H1 (cell line): ENCODE measurements around the gene DCDC2C. TPM values are rescaled to one million over a fixed set of nuclear protein-coding genes. Genes with fewer than 3 reads are reported as not detected.

ENCODE experiments used
- CTCF ChIA-PET: fragments of 300-600 bp; sonication (Branson Sonifier 250); formaldehyde crosslinking; loops from one replicate; lab custom pipeline; 2021; ENCODE audit not compliant: partially characterized antibody; lab: Charles Lee
- POLR2A ChIA-PET: fragments of 300-600 bp; sonication (Branson Sonifier 250); formaldehyde crosslinking; loops from one replicate; lab custom pipeline; 2021; ENCODE audit warnings: inconsistent platforms; ENCODE audit not compliant: partially characterized antibody; lab: Charles Lee
- DNase-seq, 2 experiments: peaks; one replicate each; pipeline versions ENCODE4 v3.0.0 to v3.0.0-alpha.2; 2010 to 2022; ENCODE audit warnings: low spot score in 2 of 2, low read depth in 1 of 2, mixed read lengths in 1 of 2
- FAIRE-seq: peaks from 2 replicates; lab custom pipeline; 2011; peaks lifted over from hg19 to GRCh38; lab: Jason Lieb, UNC
- H2AFZ ChIP-seq: 2 replicates; pipeline ENCODE4 v1.8.1; 2012; ENCODE audit warnings: low read length, inconsistent platforms
- H2AK5ac ChIP-seq: 2 replicates; pipeline ENCODE4 v1.6.1; 2013; ENCODE audit warnings: low read depth, low read length
- H2BK120ac ChIP-seq: replicated peaks from 2 replicates; pipeline ENCODE3; 2013; ENCODE audit warnings: low read depth, low read length, inconsistent platforms
- H2BK12ac ChIP-seq: 2 replicates; pipeline ENCODE4 v1.6.1; 2013; ENCODE audit warnings: low read depth, low read length
- H2BK15ac ChIP-seq: 2 replicates; pipeline ENCODE4 v1.6.1; 2013; ENCODE audit warnings: low read length
- H2BK20ac ChIP-seq: 2 replicates; pipeline ENCODE4 v1.6.1; 2013; ENCODE audit warnings: low read length
- H2BK5ac ChIP-seq: 2 replicates; pipeline ENCODE4 v1.6.1; 2013; ENCODE audit warnings: low read depth, low read length
- H3K14ac ChIP-seq: 2 replicates; pipeline ENCODE4 v1.6.1; 2013; ENCODE audit warnings: inconsistent platforms; ENCODE audit not compliant: insufficient read length
- H3K18ac ChIP-seq: 2 replicates; pipeline ENCODE4 v1.6.1; 2013; ENCODE audit warnings: low read length; ENCODE audit errors: extremely low read depth
- H3K23ac ChIP-seq: 2 replicates; pipeline ENCODE4 v1.6.1; 2013; ENCODE audit warnings: inconsistent platforms; ENCODE audit not compliant: insufficient read length
- H3K23me2 ChIP-seq: 2 replicates; pipeline ENCODE4 v1.6.1; 2013; ENCODE audit warnings: low read depth, low read length
- H3K27ac ChIP-seq: 2 replicates; pipeline ENCODE4 v1.6.1; 2011; ENCODE audit warnings: low read depth, low read length, inconsistent platforms
- H3K27me3 ChIP-seq, 4 experiments: replicated peaks in 1 of 4; 1 replicate in 1 of 4; 2 replicates in 3 of 4; pipeline versions ENCODE4 v1.6.1 to v1.8.1; 2011 to 2013; ENCODE audit warnings: low read length in 3 of 4, mild to moderate bottlenecking in 3 of 4, inconsistent platforms in 2 of 4, mixed read lengths in 2 of 4, moderate library complexity in 1 of 4; ENCODE audit not compliant: control insufficient read depth in 3 of 4, insufficient read depth in 3 of 4; ENCODE audit errors: extremely low read depth in 1 of 4
- H3K36me3 ChIP-seq, 4 experiments: 2 replicates each; pipeline versions ENCODE4 v1.6.1 to v1.8.1; 2011 to 2013; ENCODE audit warnings: mild to moderate bottlenecking in 4 of 4, low read length in 3 of 4, moderate library complexity in 2 of 4, control low read depth in 1 of 4, inconsistent platforms in 1 of 4; ENCODE audit not compliant: insufficient read depth in 4 of 4, control insufficient read depth in 2 of 4
- H3K4ac ChIP-seq: replicated peaks from 2 replicates; pipeline ENCODE3; 2013; ENCODE audit warnings: low read length, low read depth, mixed read lengths, inconsistent platforms; ENCODE audit not compliant: insufficient read length
- H3K4me1 ChIP-seq, 4 experiments: replicated peaks in 1 of 4; 1 replicate in 1 of 4; 2 replicates in 3 of 4; pipeline versions ENCODE4 v1.6.1 to v1.8.1; 2011 to 2013; ENCODE audit warnings: low read length in 3 of 4, inconsistent platforms in 2 of 4, mixed read lengths in 1 of 4; ENCODE audit not compliant: insufficient read depth in 4 of 4, control insufficient read depth in 3 of 4
- H3K4me2 ChIP-seq, 2 experiments: 2 replicates each; pipeline versions ENCODE4 v1.6.1 to v1.8.1; 2011 to 2013; ENCODE audit warnings: low read depth in 2 of 2, low read length in 2 of 2, control low read depth in 1 of 2, inconsistent platforms in 1 of 2, mild to moderate bottlenecking in 1 of 2; ENCODE audit not compliant: insufficient read depth in 1 of 2
- H3K4me3 ChIP-seq, 4 experiments: fragments of 200-600, 300-600 bp in 1 of 4; sonication (generic), shearing (Covaris generic), sonication (Bioruptor Twin) in 1 of 4; 2 replicates each; pipeline versions ENCODE4 v1.5.1 to v1.8.1; 2011 to 2016; ENCODE audit warnings: low read length in 4 of 4, low read depth in 3 of 4, control low read depth in 2 of 4, inconsistent platforms in 2 of 4, mild to moderate bottlenecking in 2 of 4, mixed read lengths in 1 of 4, moderate library complexity in 1 of 4; ENCODE audit not compliant: insufficient read depth in 2 of 4; ENCODE audit errors: extremely low read depth in 1 of 4
- H3K56ac ChIP-seq: replicated peaks from 2 replicates; pipeline ENCODE3; 2013; ENCODE audit warnings: low read depth, mild to moderate bottlenecking, mixed read lengths, low read length, inconsistent platforms; ENCODE audit not compliant: insufficient read length
- H3K79me1 ChIP-seq: 2 replicates; pipeline ENCODE4 v1.6.1; 2013; ENCODE audit warnings: low read depth, low read length, control low read depth
- H3K79me2 ChIP-seq, 2 experiments: 2 replicates each; pipeline versions ENCODE4 v1.6.1 to v1.8.1; 2012 to 2013; ENCODE audit warnings: low read length in 2 of 2, mild to moderate bottlenecking in 2 of 2, inconsistent platforms in 1 of 2; ENCODE audit not compliant: insufficient read depth in 2 of 2, control insufficient read depth in 1 of 2
- H3K9ac ChIP-seq, 4 experiments: replicated peaks in 1 of 4; 1 replicate in 1 of 4; 2 replicates in 3 of 4; pipeline versions ENCODE4 v1.6.1 to v1.8.1; 2011 to 2013; ENCODE audit warnings: low read depth in 3 of 4, low read length in 3 of 4, control low read depth in 2 of 4, mild to moderate bottlenecking in 2 of 4, moderate library complexity in 2 of 4, inconsistent platforms in 1 of 4; ENCODE audit errors: extremely low read depth in 1 of 4
- H3K9me3 ChIP-seq, 2 experiments: 2 replicates each; pipeline versions ENCODE4 v1.6.1 to v1.8.1; 2012 to 2013; ENCODE audit warnings: mild to moderate bottlenecking in 2 of 2, moderate library complexity in 2 of 2, control low read depth in 1 of 2, inconsistent platforms in 1 of 2, low read depth in 1 of 2, low read length in 1 of 2, mixed read lengths in 1 of 2; ENCODE audit not compliant: insufficient read depth in 2 of 2
- H4K20me1 ChIP-seq, 2 experiments: replicated peaks in 1 of 2; 2 replicates each; pipeline versions ENCODE3 to v1.8.1; 2011 to 2013; ENCODE audit warnings: inconsistent platforms in 2 of 2, low read length in 2 of 2, mild to moderate bottlenecking in 1 of 2; ENCODE audit not compliant: insufficient read depth in 2 of 2, control insufficient read depth in 1 of 2
- H4K5ac ChIP-seq: 2 replicates; pipeline ENCODE4 v1.6.1; 2013; ENCODE audit warnings: low read length, low read depth, mixed read lengths, inconsistent platforms; ENCODE audit not compliant: insufficient read length
- H4K8ac ChIP-seq: 2 replicates; pipeline ENCODE4 v1.8.0; 2013; ENCODE audit warnings: mild to moderate bottlenecking, moderate library complexity, low read length, inconsistent platforms; ENCODE audit not compliant: insufficient read depth; ENCODE audit errors: extremely low read depth
- H4K91ac ChIP-seq: replicated peaks from 2 replicates; pipeline ENCODE3; 2013; ENCODE audit warnings: low read length, mixed read lengths, inconsistent platforms; ENCODE audit not compliant: insufficient read length
- BACH1 ChIP-seq: IDR thresholded peaks from 2 replicates; pipeline ENCODE4 v1.6.1; 2012; ENCODE audit warnings: low read length, improper control_type of control experiment
- CEBPB ChIP-seq: IDR thresholded peaks from 2 replicates; pipeline ENCODE4 v1.6.1; 2012; ENCODE audit warnings: low read depth, low read length
- CHD2 ChIP-seq: IDR thresholded peaks from 2 replicates; pipeline ENCODE4 v1.6.1; 2012; ENCODE audit warnings: low read length, improper control_type of control experiment
- HDAC6 ChIP-seq: IDR thresholded peaks from one replicate; pipeline ENCODE4 v1.7.1; 2012; ENCODE audit warnings: low read depth, mild to moderate bottlenecking, inconsistent platforms, low read length, moderate library complexity
- NANOG ChIP-seq: IDR thresholded peaks from 2 replicates; pipeline ENCODE4 v1.6.1; 2011; ENCODE audit warnings: low read length, low read depth, mild to moderate bottlenecking, inconsistent platforms; ENCODE audit not compliant: insufficient read depth, poor library complexity, severe bottlenecking
- NRF1 ChIP-seq: IDR thresholded peaks from 2 replicates; pipeline ENCODE4 v1.6.1; 2011; ENCODE audit warnings: mild to moderate bottlenecking, low read depth, low read length, improper control_type of control experiment
- PHF8 ChIP-seq: fragments of 200-600 bp; sonication (generic); conservative IDR thresholded peaks from 2 replicates; pipeline ENCODE4 v1.7.1; 2012; ENCODE audit warnings: low read depth, mild to moderate bottlenecking, inconsistent platforms, low read length, moderate library complexity
- RFX5 ChIP-seq: IDR thresholded peaks from 2 replicates; pipeline ENCODE4 v1.6.1; 2011; ENCODE audit warnings: low read depth, low read length, improper control_type of control experiment, borderline replicate concordance
- RNF2 ChIP-seq: fragments of 200-900, 300-1000 bp; sonication (generic); IDR thresholded peaks from 2 replicates; pipeline ENCODE4 v1.7.1; 2016; ENCODE audit warnings: borderline replicate concordance, low read depth, mild to moderate bottlenecking, antibody characterized with exemption, low read length; ENCODE audit not compliant: poor library complexity, severe bottlenecking; ENCODE audit errors: missing control alignments
- SP4 ChIP-seq: IDR thresholded peaks from 2 replicates; pipeline ENCODE4 v1.6.1; 2012; ENCODE audit warnings: low read length, inconsistent platforms
- SRF ChIP-seq: IDR thresholded peaks from 2 replicates; pipeline ENCODE4 v1.6.1; 2011; ENCODE audit warnings: mild to moderate bottlenecking, low read depth, low read length, moderate library complexity
- TAF7 ChIP-seq: optimal IDR thresholded peaks from 2 replicates; pipeline ENCODE3; 2011; ENCODE audit warnings: low read depth, mild to moderate bottlenecking, inconsistent platforms, low read length, moderate library complexity, borderline replicate concordance
- ZNF274 ChIP-seq: IDR thresholded peaks from 2 replicates; pipeline ENCODE4 v1.7.0; 2012; ENCODE audit warnings: low read length, borderline replicate concordance; ENCODE audit errors: extremely low read depth
- WGBS, 2 experiments: shearing (Covaris generic) in 1 of 2; methylation state at CpG; one replicate each; pipeline versions ENCODE4 v1.1.6 to v1.1.7; 2013 to 2015; ENCODE audit warnings: low lambda C conversion rate in 2 of 2, mixed read lengths in 2 of 2, inconsistent platforms in 1 of 2, low coverage in 1 of 2, missing lambda C conversion rate in 1 of 2; ENCODE audit not compliant: insufficient replicate concordance in 2 of 2, insufficient coverage in 1 of 2, insufficient read length in 1 of 2; ENCODE audit errors: extremely low coverage in 1 of 2, missing lambda C conversion rate in 1 of 2; 5-methylcytosine and 5-hydroxymethylcytosine counted together
- polyA plus RNA-seq, 7 experiments: library from polyadenylated mRNA; depleted of rRNA in 3 of 7; stranded (reverse) in 5 of 7; unstranded in 2 of 7; fragments of >200 nt in 5 of 7; fragments of 200-250 nt in 2 of 7; gene quantifications; 1 replicate in 5 of 7; 2 replicates in 1 of 7; 4 replicates in 1 of 7; pipeline versions ENCODE4 v1.2.1 to v1.2.3, GENCODE V29; 2011 to 2013; ENCODE audit warnings: missing spikeins in 2 of 7, mixed read lengths in 2 of 7
- total RNA-seq: library from RNA; stranded (reverse); fragmentation: NEBNext Ultra II Directional; extraction: Animal tissue kit (Norgen Biotek cat#: 25700); gene quantifications from 2 replicates; pipeline ENCODE4 v1.2.1, GENCODE V29; 2021

Gene DCDC2C
- total and polyA plus RNA-seq, 2 of the 8 experiments (the other 6 are each of a cell fraction or from before 2014, with no cell fraction given): 0.50 TPM; not detected in 1

DNA sequence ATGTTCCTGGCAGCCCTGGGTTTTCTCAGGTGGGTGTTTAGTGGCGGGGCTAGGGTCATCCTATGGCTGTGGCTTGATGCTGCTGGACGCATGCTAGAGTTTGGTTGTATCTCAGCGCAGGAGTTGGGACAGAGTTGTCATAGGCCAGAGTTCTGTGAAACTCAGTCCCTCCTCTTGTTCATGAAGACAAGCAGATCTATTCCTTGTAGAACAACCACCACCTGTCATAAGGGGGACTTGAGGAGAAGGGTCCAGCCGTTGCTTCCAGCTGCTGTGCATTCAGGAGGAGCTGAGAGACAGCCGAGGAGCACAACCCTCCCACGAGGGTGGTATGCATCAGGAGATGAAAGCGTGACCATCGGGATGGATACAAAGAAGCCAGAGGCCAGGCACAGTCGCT, 26.4 kb downstream of the DCDC2C start:
- FAIRE-seq (no peak), DNase-seq (no peak)
- Histone ChIP-seq H2BK20ac (no peak overlapping the region), H2BK5ac (no peak overlapping the region), H3K79me1 (no peaks in the 10 kb centered on the region), H3K27me3 (no peaks in the 10 kb centered on the region; a peak in 1 of 7 replicates), H3K4me3 (no peak overlapping the region), H3K36me3 (no peaks in the 10 kb centered on the region), H4K8ac (no peak overlapping the region), H3K23me2 (peaks cover 2% of the 10 kb centered on the region; the same call in 1 of the 2 replicates), H2AFZ (no peak overlapping the region), H2AK5ac (no peak overlapping the region), H4K20me1 (no peaks in the 10 kb centered on the region), H3K79me2 (no peaks in the 10 kb centered on the region), H3K9ac (no peak overlapping the region), H3K9me3 (no peaks in the 10 kb centered on the region), H3K4me1 (peaks cover 3 to 8% (median 5%) of the 10 kb centered on the region in 4 experiments; a peak in 6 of 7 replicates), H4K91ac (no peak overlapping the region), H3K14ac (no peak overlapping the region), H2BK120ac (no peak overlapping the region), H2BK15ac (no peak overlapping the region), H3K4ac (no peak overlapping the region), H3K18ac (no peak overlapping the region), H3K27ac (no peak overlapping the region), H3K23ac (no peak overlapping the region), H2BK12ac (no peak overlapping the region), H3K4me2 (no peak overlapping the region), H4K5ac (no peak overlapping the region), H3K56ac (no peak overlapping the region)
- WGBS, 2 experiments: 85% methylated on average over 9 of the region's 9 CpGs; no CpG with 5 or more reads in 1 of the 2 experiments
- ChIA-PET CTCF (interaction anchor here (0.7 to 10.1 kb wide), 15 partner anchors 10 to 379 kb away, joined by 3 to 79 read pairs (median 11); no protein-coding TSS in a partner anchor), POLR2A (interaction anchor here (1.1 kb wide), 1 partner anchor 11 kb away, joined by 3 read pairs; no protein-coding TSS in a partner anchor)
- TF ChIP-seq CHD2 (no peak), NRF1 (no peak), NANOG (no peak), TAF7 (no peak), PHF8 (no peak), SRF (no peak), HDAC6 (no peak), RNF2 (no peak), CEBPB (no peak), SP4 (no peak), BACH1 (no peak), ZNF274 (no peak), RFX5 (no peak)
